Spleen (tissue), 7 donors: Measurements from ENCODE around the gene SPATA32.

Experiments
- POLR2AphosphoS5 ChIP-seq, 3 donors: sonication (generic); formaldehyde crosslinking; IDR thresholded peaks; one replicate each; pipeline ENCODE4 v1.5.1; 2017; ENCODE audit warnings: antibody characterized with exemption in 3 of 3
- TF ChIP-seq, protein P1 (sequence below), 11 experiments: fragments of 200-600 bp in 7 of 11; fragments of 450-650 bp in 4 of 11; sonication (generic) in 4 of 11; IDR thresholded peaks in 8 of 11; conservative IDR thresholded peaks in 3 of 11; 1 replicate in 7 of 11; 2 replicates in 4 of 11; pipeline versions ENCODE4 v1.4.0 to v1.8.0; 2016 to 2021; ENCODE audit warnings: antibody characterized with exemption in 11 of 11, inconsistent platforms in 4 of 11, mild to moderate bottlenecking in 1 of 11
- donor health status: DM: no; HTN: no; CAD: no; lungs with moderate emphysema.
- donor health status: DM: no; HTN: no; CAD: no.
- donor health status: DM: no; HTN: no; CAD: no.

- TF ChIP-seq, protein P1, sequence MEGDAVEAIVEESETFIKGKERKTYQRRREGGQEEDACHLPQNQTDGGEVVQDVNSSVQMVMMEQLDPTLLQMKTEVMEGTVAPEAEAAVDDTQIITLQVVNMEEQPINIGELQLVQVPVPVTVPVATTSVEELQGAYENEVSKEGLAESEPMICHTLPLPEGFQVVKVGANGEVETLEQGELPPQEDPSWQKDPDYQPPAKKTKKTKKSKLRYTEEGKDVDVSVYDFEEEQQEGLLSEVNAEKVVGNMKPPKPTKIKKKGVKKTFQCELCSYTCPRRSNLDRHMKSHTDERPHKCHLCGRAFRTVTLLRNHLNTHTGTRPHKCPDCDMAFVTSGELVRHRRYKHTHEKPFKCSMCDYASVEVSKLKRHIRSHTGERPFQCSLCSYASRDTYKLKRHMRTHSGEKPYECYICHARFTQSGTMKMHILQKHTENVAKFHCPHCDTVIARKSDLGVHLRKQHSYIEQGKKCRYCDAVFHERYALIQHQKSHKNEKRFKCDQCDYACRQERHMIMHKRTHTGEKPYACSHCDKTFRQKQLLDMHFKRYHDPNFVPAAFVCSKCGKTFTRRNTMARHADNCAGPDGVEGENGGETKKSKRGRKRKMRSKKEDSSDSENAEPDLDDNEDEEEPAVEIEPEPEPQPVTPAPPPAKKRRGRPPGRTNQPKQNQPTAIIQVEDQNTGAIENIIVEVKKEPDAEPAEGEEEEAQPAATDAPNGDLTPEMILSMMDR (IDR thresholded peaks at IDR 0.05 in 8 of 11, conservative IDR thresholded peaks at IDR 0.05 in 3 of 11): no peak
- TF ChIP-seq POLR2AphosphoS5 (IDR thresholded peaks at IDR 0.05): no peak
Measured at GRCh38 chr17:45291171-45291805, 29.4 kb upstream of the SPATA32 start.
